GM08714 (cell line): ENCODE results near the gene SPEN.
A peak's percentile ranks its signal among the peaks of the same experiment; 100 is the strongest.
"Not testable (repeated sequence)": the region's sequence is repeated elsewhere in the genome, so short reads cannot be mapped to it uniquely, and the experiment has no call there.

Source experiments
- H3K4me3 ChIP-seq: fragments of 200-500 bp; sonication (Bioruptor generic); 2 replicates; pipeline ENCODE4 v1.5.1; 2014; ENCODE audit warnings: mild to moderate bottlenecking, low read length, inconsistent platforms
- ZNF274 ChIP-seq: IDR thresholded peaks from 2 replicates; pipeline ENCODE4 v1.6.1; 2012; ENCODE audit warnings: mild to moderate bottlenecking, low read depth, low read length

SPEN gene

DNA sequence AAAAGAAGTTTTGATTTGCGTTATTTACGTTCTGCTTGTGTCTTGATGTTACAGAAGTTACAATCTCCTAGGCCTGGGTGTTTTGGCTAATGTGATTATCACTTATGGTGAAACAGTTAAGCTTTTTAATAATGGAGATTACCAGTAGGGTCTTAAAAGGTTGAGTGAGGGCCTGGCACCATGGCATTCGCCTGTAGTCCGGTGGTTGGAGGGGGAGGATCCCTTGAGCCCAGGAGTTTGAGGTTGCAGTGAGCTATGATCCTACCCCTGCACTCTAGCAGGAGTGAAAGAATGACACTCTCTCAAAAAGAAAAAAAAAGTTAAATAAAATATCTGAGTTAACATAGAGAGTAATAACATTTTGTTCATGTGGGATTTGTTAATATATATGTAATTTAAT is 8.8 kb upstream of the SPEN start:
- H3K4me3 ChIP-seq = no peak overlapping the region
- TF ChIP-seq ZNF274 = no peak

- H3K4me3 ChIP-seq = peak overlapping the region; percentile 28; the same call in 1 of the 2 replicates
- TF ChIP-seq ZNF274 = no peak
Observed at GRCh38 chr1:15843826-15844572, 3.5 kb upstream of the SPEN start.

GRCh38 chr1:15846056-15846455 is 1.5 kb upstream of the SPEN start:
- H3K4me3 ChIP-seq = not testable (repeated sequence)

GRCh38 chr1:15847893-15848142 is 311 bp downstream of the SPEN start:
- TF ChIP-seq ZNF274 = no peak
- peak overlapping the region; percentile 76 for H3K4me3 ChIP-seq

- peak overlapping the region; percentile 76 for H3K4me3 ChIP-seq
- TF ChIP-seq ZNF274 = no peak
Observed at GRCh38 chr1:15848143-15848928, 829 bp downstream of the SPEN start.

GRCh38 chr1:15848929-15849774 is 1.6 kb downstream of the SPEN start:
- H3K4me3 ChIP-seq = peak overlapping the region; percentile 76
- no peak for TF ChIP-seq ZNF274

DNA sequence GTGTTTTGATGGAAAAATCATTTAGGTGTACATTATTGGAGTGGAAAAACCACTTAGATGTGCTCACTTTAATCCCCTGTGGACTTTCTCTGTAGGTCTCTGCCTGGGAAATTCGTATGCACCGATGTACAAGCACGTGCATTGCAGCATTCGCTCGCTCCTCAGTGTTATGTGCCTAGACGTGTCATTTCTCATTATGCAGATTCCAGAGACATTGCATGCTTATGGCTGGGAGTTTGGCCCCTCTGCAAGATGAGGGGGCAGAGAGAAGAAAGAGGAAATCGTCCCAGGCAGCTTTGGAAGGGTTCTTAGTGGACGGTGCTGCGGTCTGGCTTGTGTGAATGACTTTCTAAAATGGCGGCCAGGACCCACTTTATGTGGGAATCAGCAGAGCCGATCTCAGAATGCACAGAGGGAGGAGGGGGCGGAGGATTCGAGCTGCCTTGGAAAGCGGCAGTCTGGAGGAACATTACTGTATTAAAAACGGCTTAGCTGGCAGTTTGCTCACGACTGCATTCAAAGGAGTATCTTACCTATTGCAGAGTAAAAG is 2.3 kb downstream of the SPEN start:
- H3K4me3 ChIP-seq = peak overlapping the region; percentile 76
- no peak for TF ChIP-seq ZNF274

DNA sequence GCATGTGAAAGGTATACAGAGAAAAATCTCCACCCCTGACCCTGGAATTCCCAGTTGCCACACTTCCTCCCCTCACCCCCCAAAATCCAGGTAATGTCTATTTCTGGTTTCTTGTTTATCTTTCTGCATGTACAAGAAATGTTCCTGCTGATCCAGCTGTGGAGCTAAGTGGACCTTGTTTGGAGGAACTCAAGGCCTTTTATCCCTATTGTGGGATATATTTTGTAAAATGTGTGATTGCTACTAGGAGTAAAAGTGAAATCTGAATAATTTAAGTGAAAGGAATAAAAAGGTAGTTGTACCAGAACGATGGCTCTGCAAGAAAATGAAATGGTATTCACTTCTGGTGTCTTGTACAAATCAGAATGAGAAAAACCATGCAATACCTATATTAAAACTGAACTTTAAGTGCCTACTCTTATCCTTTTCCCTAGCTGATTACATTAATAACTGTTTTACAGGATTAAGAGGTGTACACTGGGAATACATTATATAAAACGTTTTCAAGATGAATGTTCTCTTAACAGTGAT is 3.0 kb downstream of the SPEN start:
- TF ChIP-seq ZNF274 = no peak
- H3K4me3 ChIP-seq = peak overlapping the region; percentile 76

- TF ChIP-seq ZNF274 = no peak
- H3K4me3 ChIP-seq = peak overlapping the region; percentile 46; the same call in 1 of the 2 replicates
Observed at GRCh38 chr1:15851210-15852035, 3.9 kb downstream of the SPEN start.

- peak overlapping the region; percentile 46; the same call in 1 of the 2 replicates for H3K4me3 ChIP-seq
- TF ChIP-seq ZNF274 = no peak
Observed at GRCh38 chr1:15852036-15852827, 4.7 kb downstream of the SPEN start.

GRCh38 chr1:15852828-15853302 is 5.4 kb downstream of the SPEN start:
- no peak for TF ChIP-seq ZNF274
- H3K4me3 ChIP-seq = no peak overlapping the region

GRCh38 chr1:15856888-15857287 is 9.4 kb downstream of the SPEN start:
- no peak overlapping the region for H3K4me3 ChIP-seq
- TF ChIP-seq ZNF274 = no peak
